Head of caudate nucleus (tissue), 42 donors: Measurements from ENCODE around the gene PPM1H.
"Not testable (repeated sequence)": the region's sequence is repeated elsewhere in the genome, so short reads cannot be mapped to it uniquely, and the experiment has no call there.

Experiments
- DNase-seq, 42 donors: peaks; one replicate each; pipeline versions ENCODE4 v3.0.0 to v3.0.0-alpha.2; 2020 to 2021; ENCODE audit warnings: mixed read lengths in 7 of 42
- intact Hi-C: fragments of 100-400 bp; cut with DNase I; formaldehyde crosslinking; loops from one replicate; pipeline ENCODE4 v1.15.0; 2022

Gene PPM1H, protein sequence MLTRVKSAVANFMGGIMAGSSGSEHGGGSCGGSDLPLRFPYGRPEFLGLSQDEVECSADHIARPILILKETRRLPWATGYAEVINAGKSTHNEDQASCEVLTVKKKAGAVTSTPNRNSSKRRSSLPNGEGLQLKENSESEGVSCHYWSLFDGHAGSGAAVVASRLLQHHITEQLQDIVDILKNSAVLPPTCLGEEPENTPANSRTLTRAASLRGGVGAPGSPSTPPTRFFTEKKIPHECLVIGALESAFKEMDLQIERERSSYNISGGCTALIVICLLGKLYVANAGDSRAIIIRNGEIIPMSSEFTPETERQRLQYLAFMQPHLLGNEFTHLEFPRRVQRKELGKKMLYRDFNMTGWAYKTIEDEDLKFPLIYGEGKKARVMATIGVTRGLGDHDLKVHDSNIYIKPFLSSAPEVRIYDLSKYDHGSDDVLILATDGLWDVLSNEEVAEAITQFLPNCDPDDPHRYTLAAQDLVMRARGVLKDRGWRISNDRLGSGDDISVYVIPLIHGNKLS

DNA sequence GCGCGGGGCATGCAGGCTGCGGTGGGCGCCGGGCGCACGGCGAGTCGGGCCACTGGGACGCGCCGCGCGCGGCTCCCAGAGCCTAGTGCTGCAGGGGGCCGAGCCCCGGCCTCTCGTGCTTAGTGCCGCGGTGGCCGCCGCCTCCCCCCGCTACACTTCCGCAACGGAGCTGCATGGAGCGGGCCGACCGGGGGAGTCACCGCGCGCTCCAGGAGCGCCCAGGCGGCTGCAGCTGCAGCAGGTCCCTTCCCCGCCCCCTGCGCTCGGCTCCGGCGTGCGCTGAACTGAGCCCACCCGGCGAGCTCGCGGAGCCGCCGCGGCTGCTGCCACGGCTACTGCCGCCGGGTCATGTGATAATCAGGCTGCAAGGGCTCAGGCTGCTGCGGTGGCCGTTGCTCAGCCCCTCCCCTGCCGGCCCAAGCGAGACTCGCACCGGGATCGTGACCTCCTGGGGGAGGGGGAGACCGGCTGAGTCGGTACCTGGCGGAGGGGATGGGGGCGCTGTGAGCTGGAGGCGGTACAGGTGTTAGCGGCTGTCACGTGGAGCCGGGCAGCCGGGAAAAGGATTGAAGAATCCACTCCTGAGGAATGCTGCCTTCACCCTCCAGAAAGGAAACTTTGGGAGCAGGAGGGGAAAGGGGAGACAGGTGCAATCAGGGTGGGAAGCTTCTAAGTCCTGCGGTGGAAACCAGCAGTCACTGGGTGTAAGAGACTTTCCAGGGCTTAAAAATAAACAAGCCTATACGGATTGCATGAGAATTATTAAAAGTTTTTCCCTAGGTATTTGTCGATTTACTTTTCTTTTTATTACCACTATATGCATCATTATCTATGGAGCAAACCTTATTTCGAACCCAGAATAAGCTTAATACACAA is at the start of gene PPM1H:
Gene PPM1H (minus strand): TSS at position 352 of the 876 bp plus-strand sequence. CDS start 414 bp downstream, outside the sequence.
- intact Hi-C loops = loop anchor here (5.0 to 10.0 kb wide), 2 partner anchors 118 to 330 kb away; no protein-coding TSS in a partner anchor

DNA sequence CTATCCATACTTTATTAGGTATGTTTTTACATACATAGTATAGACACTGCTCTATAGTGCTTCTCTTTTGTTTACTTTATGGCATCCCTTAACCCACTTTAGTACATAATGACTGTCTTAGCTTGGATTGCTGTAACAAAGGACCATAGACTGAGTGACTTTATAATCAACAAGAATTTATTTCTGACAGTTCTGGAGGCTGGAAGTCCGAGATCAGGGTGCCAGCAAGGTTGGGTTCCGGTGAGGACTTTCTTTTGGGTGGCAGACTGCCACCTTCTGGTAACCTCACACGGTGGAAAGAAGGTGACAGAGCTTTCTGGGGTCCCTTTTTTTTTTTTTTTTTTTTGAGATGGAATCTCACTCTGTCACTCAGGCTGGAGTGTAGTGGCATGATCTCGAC is 48.6 kb upstream of the PPM1H start:
- DNase-seq = peak in 20 of 42 donors; percentile 9 to 66 (median 22)
- intact Hi-C loops = no loop called here

More for the DNA sequence above, at the start of gene PPM1H:
- DNase-seq = peak; percentile 73 to 93 (median 86)

DNA sequence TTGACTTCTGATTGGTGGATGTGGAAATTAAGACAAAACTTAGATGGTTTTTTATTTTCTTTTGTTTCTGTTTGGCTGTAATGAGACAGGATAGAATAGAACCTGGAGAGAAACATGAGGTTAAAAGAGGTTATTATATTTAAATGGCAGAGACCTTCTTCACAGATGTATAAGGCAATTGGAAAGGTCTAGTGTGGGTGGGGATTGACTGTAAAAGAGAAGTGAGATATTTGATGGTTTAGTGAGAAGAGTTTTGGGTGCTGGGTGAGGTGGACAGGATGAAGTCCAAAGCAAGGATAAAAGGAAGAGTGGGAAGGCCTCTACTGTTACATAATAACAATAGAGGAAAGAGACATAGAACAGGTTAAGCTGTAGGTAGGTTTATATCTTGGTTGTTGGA is 43.8 kb upstream of the PPM1H start:
- intact Hi-C loops = no loop called here

DNA sequence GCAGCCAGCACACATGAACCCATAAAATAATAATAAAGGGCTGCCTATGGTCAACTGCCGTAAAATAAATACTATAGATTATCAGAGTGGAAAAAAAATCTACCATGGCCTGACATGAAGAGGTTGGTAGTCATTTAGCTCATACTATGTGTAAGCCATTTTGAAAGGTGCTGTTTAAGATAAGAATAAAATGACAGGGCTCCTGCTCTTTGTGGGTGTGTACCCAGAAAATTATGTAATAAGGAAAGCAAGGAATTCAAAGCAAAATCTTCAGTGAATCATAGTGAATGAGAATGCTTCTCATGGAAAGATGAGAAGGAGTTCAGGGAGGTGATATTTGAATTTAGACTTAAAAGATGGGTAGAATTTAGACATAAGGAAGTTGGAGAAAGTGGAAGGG is 42.9 kb upstream of the PPM1H start:
- DNase-seq = no peak
- intact Hi-C loops = no loop called here

More for the DNA sequence above, 43.8 kb upstream of the PPM1H start:
- DNase-seq = no peak

DNA sequence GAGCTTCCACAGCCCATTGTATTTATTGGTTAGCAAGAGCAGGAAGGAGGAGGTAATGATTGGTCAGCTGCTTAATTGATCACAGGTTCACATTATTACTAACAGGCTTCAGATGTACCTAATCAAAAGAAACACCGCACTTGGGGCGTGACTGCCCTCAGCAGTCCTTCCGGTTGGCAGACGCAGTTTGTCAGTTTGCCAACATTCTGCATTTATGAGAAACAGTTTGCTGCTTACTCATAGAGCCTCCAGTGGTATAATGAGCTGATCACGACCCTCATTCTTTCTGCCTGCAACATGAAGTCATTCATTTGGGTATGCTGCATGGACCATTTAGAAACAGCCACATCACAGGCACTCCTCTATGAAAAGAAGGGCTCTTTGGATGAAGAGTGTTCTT is 42.5 kb upstream of the PPM1H start:
- intact Hi-C loops = no loop called here
- DNase-seq = no peak

DNA sequence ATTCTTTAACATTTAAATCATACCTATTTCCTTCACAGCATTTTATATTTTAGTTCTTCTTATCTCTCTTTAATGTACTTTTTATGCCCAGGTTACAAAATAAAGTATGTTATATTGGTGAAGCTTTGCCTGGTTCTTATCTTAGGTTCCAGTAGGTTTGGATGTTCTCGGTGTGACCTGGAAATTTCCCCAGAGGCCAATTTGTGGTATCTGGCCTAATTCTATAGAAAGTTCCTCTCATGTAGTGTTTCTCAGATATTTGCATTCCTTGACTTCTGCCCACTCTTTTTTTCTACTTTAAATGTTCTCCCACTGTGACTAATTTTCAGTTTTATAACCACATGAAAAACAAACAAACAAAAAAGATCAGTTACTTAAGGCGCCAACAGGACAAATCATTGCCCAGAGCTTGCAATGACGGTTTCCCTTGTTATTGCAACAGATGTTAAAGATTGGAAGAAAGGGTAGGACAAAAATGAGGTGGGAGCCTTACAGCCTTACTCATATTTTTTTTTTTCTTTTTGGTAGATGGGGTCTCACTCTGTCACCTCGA is 41.2 kb upstream of the PPM1H start:
- intact Hi-C loops = no loop called here
- no peak for DNase-seq

DNA sequence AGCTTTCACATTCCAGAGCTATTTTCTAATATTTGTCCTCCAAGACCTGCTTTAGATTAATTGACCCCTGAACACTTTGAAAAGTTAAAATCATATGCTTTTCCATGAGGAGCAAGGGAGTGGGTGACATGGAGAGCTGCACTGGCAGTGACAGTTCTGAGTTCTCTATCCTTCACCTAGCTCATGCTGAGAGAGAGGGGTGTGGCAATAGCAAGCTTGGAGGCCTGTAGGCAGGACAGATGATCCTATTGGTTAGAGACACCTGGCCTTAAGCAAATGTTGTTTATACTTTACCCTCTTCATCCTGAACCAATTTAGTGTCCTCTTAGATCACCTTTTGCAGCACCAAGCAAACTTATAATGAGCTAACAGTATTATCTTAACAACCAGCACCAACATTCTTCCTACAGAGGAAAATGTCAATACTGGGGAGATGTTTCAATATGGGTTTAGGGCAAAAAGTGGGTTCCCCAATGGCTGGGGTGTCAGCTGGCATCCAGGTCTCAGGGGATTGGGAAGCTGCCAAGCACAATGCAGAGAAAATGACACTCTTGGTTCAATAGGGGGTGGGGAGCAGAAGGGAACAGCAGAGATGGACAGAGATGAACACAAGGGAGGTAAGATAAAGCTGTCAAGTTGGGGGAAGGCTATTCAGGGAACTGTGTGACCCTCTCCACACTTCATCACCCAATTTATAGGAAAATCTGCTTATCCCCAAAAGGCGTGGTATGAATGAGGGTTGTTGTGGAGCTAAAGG is 37.0 kb upstream of the PPM1H start:
- DNase-seq = no peak
- intact Hi-C loops = no loop called here

DNA sequence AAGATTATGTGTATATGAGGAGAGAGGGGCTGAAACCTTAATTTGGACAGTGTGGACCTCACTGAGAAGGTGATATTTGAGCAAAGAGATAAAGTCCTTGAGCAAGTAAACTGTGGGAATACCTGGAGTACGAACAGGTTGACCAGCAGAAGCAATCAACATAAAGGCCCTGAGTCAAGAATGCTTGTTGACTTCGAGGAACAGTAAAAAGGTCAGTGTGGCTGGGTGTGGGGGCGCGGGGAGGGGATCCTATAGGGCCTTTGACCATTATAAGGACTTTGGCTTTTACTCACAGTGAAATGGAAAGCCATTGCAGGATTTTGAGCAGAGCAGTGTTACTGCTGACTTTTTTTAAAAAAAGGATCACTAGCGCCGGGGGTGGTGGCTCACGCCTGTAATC is 34.7 kb upstream of the PPM1H start:
- intact Hi-C loops = no loop called here
- no peak for DNase-seq

DNA sequence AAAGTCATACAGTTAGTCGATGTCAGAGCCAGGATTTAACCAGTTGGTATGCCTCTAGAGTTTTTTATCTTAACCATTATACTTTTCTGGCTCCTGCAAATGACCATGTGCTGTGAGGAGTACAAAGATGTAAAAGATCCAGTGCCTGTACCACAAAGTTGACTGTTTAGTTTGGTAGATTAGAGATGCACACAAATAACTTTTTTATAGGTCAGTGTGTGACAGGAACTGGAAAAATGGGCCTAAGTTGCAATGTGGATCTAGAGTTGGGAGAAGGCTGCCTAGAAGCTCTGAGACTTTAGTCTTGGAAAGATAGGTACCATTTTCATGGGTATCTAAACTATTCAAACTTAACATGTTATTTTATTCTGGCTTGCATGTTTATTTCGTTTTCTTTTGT is 32.8 kb upstream of the PPM1H start:
- intact Hi-C loops = no loop called here
- DNase-seq = no peak

DNA sequence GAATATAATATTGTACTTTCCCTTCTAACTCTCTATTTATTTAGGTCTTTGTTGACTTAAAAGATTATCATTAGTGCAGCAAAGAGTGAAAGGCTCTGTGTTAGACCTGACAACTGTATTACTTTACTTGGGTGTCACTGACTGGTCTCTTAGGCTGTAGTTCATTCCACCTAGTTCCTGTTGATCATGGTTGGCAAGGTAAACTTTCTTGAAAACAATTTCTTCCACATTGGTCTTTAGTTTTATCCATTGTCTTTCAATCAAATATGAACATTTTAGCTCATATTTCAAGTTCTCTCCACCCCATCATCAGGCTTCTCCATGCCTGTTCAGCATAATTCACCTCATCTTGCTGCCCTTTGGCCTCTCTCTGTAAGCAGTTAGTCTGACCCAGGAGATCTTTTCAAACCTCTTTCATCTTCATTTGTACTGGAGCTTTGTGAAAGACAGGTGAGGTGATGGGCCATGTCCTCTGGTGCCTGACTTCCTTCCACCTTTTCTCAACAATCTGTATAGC is 32.1 kb upstream of the PPM1H start:
- intact Hi-C loops = no loop called here
- DNase-seq = no peak

DNA sequence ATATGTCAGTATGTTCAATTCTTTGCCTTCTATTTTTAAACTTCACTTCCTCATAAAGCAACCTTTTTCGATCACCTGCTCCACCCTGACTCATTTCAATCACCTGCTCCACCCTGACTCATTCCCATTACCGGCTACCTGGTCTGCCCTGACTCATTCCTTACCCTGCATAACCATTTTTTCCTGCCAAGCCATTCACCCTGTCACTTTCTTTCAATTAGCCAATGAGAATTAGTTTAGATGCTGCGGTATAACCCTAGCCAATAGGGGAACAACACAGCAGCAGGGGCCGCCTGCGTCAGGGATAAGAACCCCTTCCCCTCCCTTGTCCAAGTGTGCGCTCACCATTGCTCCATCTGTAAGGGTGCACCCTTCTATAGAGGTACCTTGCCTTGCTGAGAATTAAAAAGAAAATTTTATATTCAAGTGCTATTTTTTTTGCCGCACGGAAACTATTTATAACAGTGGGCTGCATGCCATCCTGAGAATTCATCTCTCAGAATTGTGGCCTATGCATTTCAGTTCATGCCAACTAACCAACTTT is 31.6 kb upstream of the PPM1H start:
- intact Hi-C loops = not testable (repeated sequence)
- peak in 2 of 42 donors; percentile 4 to 47 for DNase-seq

DNA sequence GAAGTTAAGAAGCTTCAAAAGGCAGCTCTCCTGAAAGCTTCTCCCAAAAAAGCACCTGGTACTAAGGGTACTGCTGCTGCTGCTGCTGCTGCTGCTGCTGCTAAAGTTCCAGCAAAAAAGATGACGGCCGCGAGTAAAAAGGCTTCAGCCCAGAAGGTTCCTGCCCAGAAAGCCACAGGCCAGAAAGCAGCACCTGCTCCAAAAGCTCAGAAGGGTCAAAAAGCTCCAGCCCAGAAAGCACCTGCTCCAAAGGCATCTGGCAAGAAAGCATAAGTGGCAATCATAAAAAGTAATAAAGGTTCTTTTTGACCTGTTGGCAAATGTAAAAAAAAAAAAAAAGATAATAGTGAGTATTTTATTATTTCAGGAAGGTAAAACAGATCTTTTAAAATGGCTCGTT is 30.8 kb upstream of the PPM1H start:
- DNase-seq, intact Hi-C loops: not testable (repeated sequence)

DNA sequence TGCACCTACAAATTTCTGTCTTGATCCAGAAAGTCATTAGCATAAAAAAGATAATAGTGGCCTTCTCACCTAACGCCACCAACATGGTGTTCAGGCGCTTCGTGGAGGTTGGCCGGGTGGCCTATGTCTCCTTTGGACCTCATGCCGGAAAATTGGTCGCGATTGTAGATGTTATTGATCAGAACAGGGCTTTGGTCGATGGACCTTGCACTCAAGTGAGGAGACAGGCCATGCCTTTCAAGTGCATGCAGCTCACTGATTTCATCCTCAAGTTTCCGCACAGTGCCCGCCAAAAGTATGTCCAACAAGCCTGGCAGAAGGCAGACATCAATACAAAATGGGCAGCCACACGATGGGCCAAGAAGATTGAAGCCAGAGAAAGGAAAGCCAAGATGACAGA is 30.3 kb upstream of the PPM1H start:
- intact Hi-C loops = not testable (repeated sequence)
- peak in 1 of 42 donors; percentile 13 for DNase-seq

DNA sequence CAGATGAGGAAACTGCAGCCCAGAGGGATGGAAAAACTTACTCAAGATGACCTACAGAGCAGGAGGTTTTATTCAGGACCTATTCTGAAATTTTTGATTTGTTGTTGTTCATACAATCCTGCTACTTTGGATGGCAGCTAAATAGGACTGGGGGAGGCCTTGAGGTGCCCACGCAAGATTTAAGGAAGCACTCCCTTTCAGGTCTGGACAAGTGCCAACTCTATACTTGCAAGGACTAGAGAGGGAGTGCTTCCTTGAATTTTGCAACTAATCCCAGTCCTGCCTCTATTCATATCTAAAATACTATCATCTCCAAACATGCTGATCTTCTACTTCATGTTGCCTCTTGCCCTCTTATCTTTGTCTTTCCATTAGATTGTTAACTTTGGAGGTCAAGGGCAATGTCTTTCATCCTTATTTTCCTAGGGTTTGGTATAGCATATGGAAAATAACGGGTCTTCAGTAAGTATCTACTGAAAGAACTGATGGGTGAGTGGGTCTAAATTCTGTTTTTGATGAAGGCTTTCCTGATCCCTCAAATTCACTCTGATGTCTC is 28.6 kb upstream of the PPM1H start:
- DNase-seq = no peak
- intact Hi-C loops = no loop called here

DNA sequence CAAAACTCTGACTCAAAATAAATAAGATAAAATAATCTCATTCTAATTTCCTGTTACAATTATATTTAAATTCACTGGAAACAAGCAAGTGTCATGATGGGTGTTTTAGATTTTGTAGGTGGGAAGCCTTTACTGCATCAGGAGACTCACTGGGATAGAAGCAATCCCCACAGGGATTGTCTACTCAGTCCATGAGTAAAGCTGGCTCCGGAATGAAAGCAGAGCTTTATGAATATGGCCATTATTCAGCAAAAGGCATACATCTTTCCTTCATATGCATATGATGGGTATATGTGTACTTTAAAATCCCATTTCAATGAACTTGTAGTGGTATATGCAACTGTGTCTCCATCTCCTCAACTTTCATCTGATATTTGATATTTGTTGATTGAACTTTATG is 25.4 kb upstream of the PPM1H start:
- DNase-seq = no peak
- intact Hi-C loops = no loop called here

DNA sequence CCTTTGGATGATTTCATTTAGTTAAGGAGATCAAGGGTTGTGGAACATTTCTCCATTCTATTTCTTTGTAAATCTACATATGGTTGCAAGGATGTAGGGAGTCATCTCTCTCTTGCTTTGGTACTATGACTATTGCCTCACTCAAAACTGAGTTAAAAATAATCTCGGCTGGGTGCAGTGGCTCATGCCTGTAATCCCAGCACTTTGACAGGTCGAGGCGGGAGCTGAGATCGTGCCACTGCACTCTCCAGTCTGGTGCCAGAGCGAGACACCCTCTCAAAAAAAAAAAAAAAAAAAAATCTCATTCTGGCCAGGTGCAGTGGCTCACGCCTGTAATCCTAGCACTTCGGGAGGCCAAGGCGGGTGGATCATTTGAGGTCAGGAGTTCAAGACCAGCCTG is 24.8 kb upstream of the PPM1H start:
- intact Hi-C loops = no loop called here
- DNase-seq = no peak

DNA sequence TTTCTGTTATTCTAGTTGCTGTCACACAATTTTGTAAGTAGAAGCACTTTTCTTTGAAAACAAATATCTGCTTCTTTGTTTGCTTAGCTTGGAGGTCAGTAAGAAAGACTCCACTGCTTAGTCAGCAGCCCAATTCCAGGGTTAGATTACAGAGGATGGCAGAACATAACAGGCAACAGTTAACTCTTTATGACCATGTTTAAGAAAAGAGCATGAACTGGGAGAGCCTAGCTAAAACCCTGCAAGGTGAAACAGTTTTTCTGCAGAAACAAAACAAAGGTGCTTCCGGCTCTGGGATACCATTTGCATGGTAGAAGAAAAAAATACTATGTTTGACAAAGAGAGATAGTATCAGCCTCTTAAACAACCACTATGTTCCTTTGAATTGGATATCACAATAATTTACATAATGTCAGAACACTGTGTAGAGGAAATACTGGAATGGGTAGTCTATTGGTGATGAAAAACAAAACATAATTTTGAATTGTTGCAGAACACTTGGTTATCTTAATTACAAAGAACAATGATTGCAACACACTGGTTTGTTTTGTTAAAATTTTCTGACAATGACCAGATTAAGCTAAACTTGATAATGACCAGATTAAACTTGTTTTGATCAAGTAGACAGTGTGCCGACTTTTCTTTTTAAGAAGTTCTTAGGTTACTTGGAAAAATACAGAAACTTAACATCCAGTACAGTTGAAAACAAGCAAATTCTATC is 22.4 kb upstream of the PPM1H start:
- DNase-seq = no peak
- intact Hi-C loops = no loop called here
